Fibroblast of pulmonary artery (primary cell): ENCODE data around the gene EFS.

Experiments used
- DNase-seq: peaks from one replicate; pipeline ENCODE4 v3.0.0-alpha.2; 2010; ENCODE audit warnings: low read depth
- H3K4me3 ChIP-seq: replicated peaks from 2 replicates; pipeline ENCODE4 v1.5.1; 2011; ENCODE audit warnings: low read depth, mild to moderate bottlenecking, control low read depth, low read length, moderate library complexity
- TF ChIP-seq, protein P1 (sequence below): IDR thresholded peaks from 2 replicates; pipeline ENCODE4 v1.5.1; 2011; ENCODE audit warnings: mild to moderate bottlenecking, control low read depth, low read length, inconsistent platforms; ENCODE audit errors: missing control alignments

Gene EFS

DNA sequence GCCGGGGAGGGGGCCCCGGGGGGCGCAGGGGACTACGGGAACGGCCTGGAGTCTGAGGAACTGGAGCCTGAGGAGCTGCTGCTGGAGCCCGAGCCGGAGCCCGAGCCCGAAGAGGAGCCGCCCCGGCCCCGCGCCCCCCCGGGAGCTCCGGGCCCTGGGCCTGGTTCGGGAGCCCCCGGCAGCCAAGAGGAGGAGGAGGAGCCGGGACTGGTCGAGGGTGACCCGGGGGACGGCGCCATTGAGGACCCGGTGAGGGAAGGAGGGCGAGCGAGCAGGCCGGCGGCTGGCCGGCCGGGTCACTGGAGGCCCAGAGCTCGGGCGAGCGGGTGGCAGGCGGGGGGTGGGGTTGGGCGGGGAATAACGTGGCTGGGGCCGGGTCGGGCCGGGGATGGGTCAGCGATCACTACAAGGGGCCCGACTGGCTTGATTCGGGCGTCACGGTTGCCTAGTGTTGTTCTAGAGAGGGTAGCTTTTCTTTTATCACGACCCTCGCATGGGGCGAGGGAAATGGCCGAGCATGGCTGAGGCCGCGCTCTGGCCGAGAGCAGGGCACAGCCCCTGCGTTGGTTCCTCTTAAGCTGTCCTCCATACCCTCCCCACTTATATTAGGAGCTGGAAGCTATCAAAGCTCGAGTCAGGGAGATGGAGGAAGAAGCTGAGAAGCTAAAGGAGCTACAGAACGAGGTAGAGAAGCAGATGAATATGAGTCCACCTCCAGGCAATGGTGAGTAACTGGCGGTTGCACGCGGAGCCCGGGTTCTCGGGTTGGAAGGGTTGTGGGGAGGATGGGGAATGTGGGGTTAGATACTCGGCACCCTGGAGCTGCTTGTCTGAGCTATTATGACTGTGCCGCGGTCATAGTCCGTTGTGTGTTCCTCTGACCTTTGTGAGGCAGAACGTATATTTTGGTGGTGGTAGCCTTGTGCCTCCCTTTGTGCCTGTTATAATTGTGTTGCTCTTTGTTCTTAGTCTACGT, 43.1 kb downstream of the EFS start:
- peak; percentile 46 for DNase-seq
- peak overlapping the region; percentile 89 for H3K4me3 ChIP-seq
- TF ChIP-seq, protein P1, sequence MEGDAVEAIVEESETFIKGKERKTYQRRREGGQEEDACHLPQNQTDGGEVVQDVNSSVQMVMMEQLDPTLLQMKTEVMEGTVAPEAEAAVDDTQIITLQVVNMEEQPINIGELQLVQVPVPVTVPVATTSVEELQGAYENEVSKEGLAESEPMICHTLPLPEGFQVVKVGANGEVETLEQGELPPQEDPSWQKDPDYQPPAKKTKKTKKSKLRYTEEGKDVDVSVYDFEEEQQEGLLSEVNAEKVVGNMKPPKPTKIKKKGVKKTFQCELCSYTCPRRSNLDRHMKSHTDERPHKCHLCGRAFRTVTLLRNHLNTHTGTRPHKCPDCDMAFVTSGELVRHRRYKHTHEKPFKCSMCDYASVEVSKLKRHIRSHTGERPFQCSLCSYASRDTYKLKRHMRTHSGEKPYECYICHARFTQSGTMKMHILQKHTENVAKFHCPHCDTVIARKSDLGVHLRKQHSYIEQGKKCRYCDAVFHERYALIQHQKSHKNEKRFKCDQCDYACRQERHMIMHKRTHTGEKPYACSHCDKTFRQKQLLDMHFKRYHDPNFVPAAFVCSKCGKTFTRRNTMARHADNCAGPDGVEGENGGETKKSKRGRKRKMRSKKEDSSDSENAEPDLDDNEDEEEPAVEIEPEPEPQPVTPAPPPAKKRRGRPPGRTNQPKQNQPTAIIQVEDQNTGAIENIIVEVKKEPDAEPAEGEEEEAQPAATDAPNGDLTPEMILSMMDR, result no peak

DNA sequence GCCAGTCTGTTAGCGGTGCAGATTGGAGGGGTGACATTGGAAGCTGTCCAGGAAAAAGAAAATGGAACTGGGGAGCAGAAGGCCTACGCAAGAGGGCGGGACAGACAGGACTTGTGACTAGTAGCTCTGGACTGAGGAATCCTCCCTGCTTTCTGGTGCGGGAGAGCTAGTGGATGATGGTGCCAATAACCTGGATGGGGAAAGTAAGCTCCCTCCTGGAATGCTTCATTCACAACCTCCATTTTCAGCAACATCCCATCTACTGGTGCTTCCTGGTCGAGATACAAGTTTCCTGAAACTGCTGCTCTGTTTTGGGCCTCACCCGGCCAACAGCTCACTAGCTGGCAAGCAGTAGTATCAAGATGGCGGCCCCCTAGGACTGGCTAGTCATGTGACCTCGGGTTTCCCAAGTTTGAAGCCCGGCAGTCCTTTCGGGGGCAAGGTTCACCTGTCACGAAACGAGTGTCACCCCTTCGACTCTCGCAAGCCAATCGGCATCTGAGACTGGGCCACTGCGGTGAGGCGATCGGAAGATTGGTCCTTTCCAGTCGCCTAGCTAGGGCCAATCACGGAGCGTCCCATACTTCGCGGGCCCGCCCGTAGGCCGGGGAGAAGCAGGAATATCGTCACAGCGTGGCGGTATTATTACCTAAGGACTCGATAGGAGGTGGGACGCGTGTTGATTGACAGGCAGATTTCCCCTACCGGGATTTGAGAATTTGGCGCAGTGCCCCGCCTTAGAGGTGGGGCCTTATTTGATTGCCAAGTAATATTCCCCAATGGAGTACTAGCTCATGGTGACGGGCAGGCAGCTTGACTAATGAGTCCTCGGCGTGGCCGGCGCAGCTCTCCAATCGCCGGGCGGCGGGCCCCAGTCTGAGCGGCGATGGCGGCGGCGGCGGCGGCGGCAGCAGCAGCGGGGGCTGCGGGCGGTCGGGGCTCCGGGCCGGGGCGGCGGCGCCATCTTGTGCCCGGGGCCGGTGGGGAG, 44.1 kb downstream of the EFS start, which contains the start of gene PABPN1:
Gene PABPN1 (plus strand): TSS at position 874 of the 988 bp plus-strand sequence. CDS start 13 bp downstream, at position 887.
- peak; percentile 100 for DNase-seq
- TF ChIP-seq, protein P1, result no peak
- H3K4me3 ChIP-seq, result peak within 1 kb of the TSS; percentile 89

DNA sequence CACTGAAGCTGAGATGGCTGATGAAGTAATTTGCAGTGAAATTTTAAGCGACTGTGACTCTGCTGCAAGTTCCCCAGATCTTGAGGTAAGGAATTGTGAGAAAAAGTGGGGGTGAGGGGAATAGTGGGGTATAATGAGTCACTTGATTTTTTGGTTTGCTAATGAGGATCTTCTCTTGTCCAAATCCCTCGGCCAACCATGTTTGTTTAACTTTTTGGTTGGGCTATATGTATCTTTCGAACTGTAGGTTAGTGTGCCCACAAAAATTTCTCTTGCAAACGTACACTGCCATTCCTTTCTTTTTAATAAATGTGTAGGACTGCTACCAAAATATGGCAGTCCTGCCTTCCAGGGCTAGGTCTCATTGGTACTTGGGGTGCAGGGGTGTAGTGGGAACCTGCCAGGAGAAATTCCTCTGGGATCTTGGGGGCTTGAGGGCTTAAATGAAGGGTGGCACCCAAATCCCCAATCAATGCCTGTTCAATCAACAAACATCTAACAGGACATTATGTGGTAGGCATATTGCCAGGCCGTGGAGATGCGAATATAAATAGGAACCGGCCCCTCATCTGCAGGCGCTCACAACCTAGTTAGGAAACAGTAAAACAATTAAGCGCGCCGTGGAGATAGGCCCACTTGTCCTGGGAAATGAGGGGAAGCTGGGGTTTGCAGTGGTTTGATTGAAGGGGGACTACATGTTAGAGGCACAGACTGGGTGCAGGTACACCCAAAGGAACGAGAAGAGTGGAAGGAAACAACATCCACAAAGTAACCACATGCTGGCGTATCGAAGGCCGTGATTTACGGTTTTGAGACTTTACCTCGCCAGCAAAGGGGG, 45.0 kb downstream of the EFS start:
- TF ChIP-seq, protein P1, result no peak
- peak overlapping the region; percentile 49 for H3K4me3 ChIP-seq
- no peak for DNase-seq

DNA sequence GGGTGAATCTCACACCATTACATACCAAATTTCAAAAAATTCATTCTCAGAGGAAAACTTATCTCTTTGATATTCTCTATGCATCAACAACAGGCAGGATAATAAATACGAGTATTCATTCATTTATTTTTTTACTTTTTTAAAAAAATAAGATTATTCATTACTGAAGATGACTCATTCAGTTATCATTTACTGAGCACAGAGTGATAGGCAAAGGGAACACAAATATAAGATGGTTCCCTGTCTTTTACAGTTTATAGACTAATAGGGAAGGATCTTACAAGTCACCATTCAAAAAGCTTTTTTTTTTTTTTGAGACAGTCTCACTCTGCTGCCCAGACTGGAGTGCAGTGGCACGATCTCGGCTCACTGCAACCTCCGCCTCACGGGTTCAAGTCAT, 48.7 kb downstream of the EFS start:
- H3K4me3 ChIP-seq, result no peak overlapping the region
- TF ChIP-seq, protein P1, result no peak
- DNase-seq, result no peak

DNA sequence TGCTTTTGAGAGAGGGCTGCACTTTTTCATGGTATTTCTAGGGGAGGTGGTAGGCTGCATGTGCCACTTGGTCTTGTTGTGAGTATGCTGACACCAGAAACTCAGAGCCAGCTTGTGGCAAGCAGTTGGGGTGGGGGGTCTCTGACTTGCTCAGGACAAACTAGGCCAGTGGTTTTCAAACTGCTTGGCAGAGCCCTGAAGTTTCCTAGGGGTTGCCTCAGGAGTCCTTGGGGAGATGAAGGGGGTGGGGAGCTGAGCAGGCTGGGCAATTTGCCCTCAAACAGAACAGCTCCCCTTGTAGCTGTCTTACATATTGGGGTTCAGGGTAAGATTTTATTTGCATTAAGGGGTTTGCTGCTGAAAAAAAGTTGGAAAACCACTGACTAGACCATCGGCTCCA, 54.4 kb downstream of the EFS start:
- H3K4me3 ChIP-seq, result no peak overlapping the region
- no peak for DNase-seq
- TF ChIP-seq, protein P1, result no peak

DNA sequence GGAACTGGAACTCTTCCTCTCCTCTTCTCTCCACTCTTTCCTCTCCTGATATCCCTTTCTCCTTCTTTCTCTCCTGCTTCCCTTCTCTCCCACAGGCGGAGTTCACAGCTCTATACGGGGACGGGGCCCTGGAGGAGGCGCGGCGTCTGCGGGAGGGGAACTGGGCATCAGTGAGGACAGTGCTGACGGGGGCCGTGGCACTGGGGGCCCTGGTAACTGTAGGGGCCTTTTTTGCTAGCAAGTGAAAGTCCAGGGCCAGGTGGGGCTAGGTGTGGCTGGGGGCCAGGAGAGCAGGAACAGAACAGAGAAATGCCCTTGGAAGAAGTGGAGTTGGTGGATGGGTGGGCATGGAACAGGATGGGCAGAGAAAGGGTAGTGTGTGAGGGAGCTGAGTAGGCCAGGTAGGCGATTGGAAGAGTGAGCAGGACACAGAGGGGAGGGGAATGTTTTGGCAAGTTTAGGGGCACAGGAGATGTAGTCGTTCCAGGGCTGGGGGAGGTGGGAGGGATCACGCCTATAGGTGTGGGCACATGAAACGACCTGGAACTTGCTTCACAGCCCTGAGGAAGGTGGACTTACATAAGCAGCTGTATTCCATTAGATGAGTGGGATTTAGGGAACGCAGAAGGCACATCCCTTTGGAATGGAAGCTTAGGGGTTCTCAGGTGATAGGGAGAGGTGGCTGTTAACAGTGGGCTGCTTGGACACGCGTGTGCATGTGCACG, 56.1 kb downstream of the EFS start:
- DNase-seq, result no peak
- peak overlapping the region; percentile 97 for H3K4me3 ChIP-seq
- TF ChIP-seq, protein P1, result no peak
